ENCODE data around the gene CYFIP1. TPM values are rescaled to one million over a fixed set of nuclear protein-coding genes. Genes with fewer than 3 reads are reported as not detected.

CYFIP1 gene
- total RNA-seq, 4 donors from 2014 or later = 31.1 to 52.6 (median 37.4) TPM

DNA sequence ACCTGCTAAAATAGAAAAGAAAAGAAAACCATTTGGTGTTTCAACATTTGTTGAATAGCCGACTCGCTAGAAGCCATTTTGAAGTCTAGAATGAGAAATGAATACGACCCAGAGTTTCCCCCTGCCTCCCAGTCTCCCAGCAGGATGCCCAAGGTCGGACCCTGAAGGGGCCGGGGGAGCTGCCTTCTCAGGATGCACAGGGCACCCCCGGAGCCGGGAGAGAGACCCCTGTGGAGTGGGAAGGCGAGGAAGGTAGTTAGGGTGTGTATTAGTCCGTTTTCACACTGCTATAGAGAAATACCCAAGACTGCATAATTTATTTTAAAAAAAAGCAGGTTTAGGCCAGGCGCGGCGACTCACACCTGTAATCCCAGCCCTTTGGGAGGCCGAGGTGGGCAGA is 97.0 kb downstream of the CYFIP1 start:
- peaks cover 0 to 7% of the 10 kb centered on the region in 2 donors for H3K4me1 ChIP-seq
- TF ChIP-seq POLR2A (IDR thresholded peaks at IDR 0.05) = no peak
- TF ChIP-seq, protein P1, sequence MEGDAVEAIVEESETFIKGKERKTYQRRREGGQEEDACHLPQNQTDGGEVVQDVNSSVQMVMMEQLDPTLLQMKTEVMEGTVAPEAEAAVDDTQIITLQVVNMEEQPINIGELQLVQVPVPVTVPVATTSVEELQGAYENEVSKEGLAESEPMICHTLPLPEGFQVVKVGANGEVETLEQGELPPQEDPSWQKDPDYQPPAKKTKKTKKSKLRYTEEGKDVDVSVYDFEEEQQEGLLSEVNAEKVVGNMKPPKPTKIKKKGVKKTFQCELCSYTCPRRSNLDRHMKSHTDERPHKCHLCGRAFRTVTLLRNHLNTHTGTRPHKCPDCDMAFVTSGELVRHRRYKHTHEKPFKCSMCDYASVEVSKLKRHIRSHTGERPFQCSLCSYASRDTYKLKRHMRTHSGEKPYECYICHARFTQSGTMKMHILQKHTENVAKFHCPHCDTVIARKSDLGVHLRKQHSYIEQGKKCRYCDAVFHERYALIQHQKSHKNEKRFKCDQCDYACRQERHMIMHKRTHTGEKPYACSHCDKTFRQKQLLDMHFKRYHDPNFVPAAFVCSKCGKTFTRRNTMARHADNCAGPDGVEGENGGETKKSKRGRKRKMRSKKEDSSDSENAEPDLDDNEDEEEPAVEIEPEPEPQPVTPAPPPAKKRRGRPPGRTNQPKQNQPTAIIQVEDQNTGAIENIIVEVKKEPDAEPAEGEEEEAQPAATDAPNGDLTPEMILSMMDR (IDR thresholded peaks at IDR 0.05 in 4 of 5, conservative IDR thresholded peaks at IDR 0.05 in 1 of 5) = no peak
- peaks cover 0 to 22% of the 10 kb centered on the region in 2 donors for H3K36me3 ChIP-seq
- in situ Hi-C loops (cut with MboI; ENCODE audit: low sequenced_read_pairs in 4 of 4) (no loop called here), intact Hi-C loops (cut with DNase I; ENCODE audit: low total_unique reads) (no loop called here)
- H3K27me3 ChIP-seq = no peaks in the 10 kb centered on the region
- no peaks in the 10 kb centered on the region for H3K9me3 ChIP-seq
- no peak overlapping the region for H3K4me3 ChIP-seq
- DNase-seq (no peak), ATAC-seq (no peak)
- H3K27ac ChIP-seq = no peak overlapping the region

DNA sequence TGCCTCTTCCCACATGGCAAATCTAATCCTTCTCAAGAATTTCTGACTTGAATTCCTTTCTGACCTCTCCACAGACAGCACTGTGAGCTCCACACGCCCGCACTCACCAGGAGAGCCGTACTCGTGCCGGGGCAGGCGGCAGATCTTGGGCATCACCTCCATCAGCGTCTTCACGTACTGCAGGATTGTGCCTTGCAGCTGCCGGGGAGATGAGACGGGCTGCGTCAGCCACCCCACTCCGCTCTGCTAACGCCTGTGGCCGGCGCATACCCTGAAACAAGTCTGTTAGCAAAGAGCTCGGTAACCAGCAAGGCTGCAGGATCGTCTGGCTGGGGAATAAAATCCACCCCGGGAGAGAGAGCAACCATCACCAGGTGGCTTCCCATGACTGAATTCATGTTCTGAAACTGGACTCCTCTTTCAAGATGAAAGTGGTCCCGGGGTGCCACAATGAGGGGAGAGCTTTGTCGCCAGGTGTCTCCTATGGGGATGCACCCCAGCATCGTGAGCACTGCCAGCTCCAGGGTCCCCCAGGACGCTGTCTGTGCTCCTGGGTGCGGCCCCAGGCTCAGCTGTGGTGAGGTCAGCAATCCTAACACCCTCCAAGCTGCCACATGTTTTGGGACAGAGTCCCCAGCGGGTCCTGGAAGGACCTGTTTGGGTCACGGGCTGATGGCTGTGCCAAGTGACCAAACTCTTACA is 98.3 kb downstream of the CYFIP1 start:
- H3K27me3 ChIP-seq = no peaks in the 10 kb centered on the region
- in situ Hi-C loops (cut with MboI; ENCODE audit: low sequenced_read_pairs in 4 of 4) (no loop called here), intact Hi-C loops (cut with DNase I; ENCODE audit: low total_unique reads) (no loop called here)
- no peak overlapping the region for H3K4me3 ChIP-seq
- peaks cover 0 to 31% of the 10 kb centered on the region in 2 donors for H3K36me3 ChIP-seq
- TF ChIP-seq, protein P1 (IDR thresholded peaks at IDR 0.05 in 4 of 5, conservative IDR thresholded peaks at IDR 0.05 in 1 of 5) = no peak
- TF ChIP-seq POLR2A (IDR thresholded peaks at IDR 0.05) = no peak
- no peak for ATAC-seq
- no peak overlapping the region for H3K27ac ChIP-seq
- no peak for DNase-seq
- H3K4me1 ChIP-seq = no peaks in the 10 kb centered on the region
- H3K9me3 ChIP-seq = no peaks in the 10 kb centered on the region

DNA sequence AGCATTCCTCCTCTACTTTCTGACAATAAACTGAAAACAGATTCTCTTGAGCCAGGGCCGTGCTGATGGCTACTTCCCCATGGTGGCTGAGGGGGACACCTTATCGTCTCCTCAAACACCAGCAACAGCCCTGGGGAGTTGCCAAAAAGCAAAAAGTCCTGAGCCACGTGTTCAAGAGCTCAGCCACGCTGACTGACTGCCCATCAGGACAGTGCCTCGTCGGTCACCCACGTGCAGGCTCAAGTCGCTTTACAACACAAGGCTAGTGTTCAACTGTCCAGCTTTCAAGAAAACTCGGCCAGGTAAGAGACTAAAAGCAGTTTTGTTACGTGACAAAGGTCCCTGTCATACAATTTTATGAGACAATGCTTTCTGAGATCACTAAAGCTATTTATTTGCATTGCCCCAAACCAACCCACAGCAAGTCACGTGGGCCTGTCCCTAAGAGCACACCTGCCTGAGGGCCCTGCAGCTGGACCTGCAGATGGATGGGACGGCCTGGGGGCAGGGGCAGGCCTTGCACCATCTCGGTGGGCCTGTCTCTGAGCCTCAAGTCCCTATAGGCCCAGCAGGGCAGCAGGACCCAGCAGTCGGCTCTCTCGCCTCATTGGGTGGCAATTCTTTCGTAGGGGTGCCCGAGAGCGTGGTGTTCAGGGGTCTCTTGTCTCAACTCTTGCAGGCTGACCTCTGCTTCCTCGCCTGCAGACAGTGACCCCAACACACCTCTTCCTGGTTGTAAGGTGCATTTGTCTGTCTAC is 99.0 kb downstream of the CYFIP1 start:
- DNase-seq (no peak), ATAC-seq (no peak)
- Histone ChIP-seq H3K9me3 (no peaks in the 10 kb centered on the region), H3K36me3 (peaks cover 0 to 36% of the 10 kb centered on the region in 2 donors), H3K4me3 (no peak overlapping the region), H3K27ac (no peak overlapping the region), H3K27me3 (no peaks in the 10 kb centered on the region), H3K4me1 (no peaks in the 10 kb centered on the region)
- TF ChIP-seq POLR2A (IDR thresholded peaks at IDR 0.05) = no peak
- TF ChIP-seq, protein P1 (IDR thresholded peaks at IDR 0.05 in 4 of 5, conservative IDR thresholded peaks at IDR 0.05 in 1 of 5) = no peak
- in situ Hi-C loops (cut with MboI; ENCODE audit: low sequenced_read_pairs in 4 of 4) (no loop called here), intact Hi-C loops (cut with DNase I; ENCODE audit: low total_unique reads) (no loop called here)

DNA sequence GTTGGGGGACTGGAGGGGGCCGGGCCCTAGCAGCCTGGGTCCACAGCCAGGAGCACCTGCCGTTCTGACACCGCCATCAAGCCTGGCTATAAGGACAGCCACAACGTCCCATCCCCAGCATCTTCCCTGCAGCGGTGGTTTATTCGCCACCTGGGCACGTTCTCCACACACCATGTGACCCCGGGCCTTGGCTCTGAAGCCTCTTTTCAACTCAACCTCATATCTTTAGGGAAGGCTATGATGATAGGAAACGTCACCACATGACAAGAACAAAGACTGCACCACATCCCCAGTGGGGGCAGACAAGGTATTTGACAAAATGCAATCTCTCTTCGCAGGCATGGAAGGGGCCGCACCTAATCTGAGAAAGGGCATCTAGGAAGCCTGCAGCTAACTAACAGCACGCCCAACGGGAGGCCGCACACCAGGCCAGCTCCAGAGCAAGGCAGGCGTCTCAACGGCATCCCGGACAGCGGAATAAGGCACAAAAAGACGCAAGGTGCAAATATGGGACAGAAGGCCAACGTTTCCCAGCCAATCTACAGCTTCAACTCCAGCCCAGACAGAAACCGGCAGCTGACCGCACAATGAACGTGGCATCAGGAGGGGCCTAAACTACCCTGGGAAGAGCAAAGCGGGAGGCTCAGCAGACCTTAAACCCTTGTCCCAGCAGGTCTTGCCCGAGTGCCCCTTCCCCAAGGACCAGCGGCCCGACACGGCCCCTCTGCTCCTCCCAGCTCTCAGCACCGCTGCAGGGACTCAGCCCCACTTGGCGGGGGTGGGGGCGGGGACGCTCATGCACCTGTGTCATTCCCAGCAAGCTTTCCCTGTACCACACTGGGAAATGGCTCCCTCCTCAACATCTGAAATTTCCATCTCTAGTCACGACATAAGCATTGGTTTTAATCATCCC is 99.8 kb downstream of the CYFIP1 start:
- DNase-seq = no peak
- Histone ChIP-seq H3K9me3 (no peaks in the 10 kb centered on the region), H3K4me1 (no peaks in the 10 kb centered on the region), H3K4me3 (no peak overlapping the region), H3K27ac (no peak overlapping the region), H3K27me3 (no peaks in the 10 kb centered on the region), H3K36me3 (peaks cover 0 to 41% of the 10 kb centered on the region in 2 donors)
- ATAC-seq = no peak
- no peak for TF ChIP-seq POLR2A (IDR thresholded peaks at IDR 0.05)
- TF ChIP-seq, protein P1 (IDR thresholded peaks at IDR 0.05 in 4 of 5, conservative IDR thresholded peaks at IDR 0.05 in 1 of 5) = no peak
- intact Hi-C loops (cut with DNase I; ENCODE audit: low total_unique reads) (no loop called here), in situ Hi-C loops (cut with MboI; ENCODE audit: low sequenced_read_pairs in 4 of 4) (no loop called here)

All from gastrocnemius medialis (tissue), 4 donors.